HFF-Myc (cell line): ENCODE measurements around the gene PAQR8.

ENCODE experiments used
- DNase-seq: peaks from one replicate; pipeline ENCODE4 v3.0.0-alpha.2; 2011; ENCODE audit warnings: low read depth; ENCODE audit errors: extremely low read depth
- H3K4me3 ChIP-seq: replicated peaks from 2 replicates; pipeline ENCODE4 v1.5.1; 2011; ENCODE audit warnings: low read depth, mild to moderate bottlenecking, control low read depth, low read length
- TF ChIP-seq, protein P1 (sequence below): IDR thresholded peaks from 2 replicates; pipeline ENCODE4 v1.5.1; 2012; ENCODE audit warnings: mild to moderate bottlenecking, low read depth, low read length, control low read depth; ENCODE audit errors: missing control alignments

The PAQR8 gene

GRCh38 chr6:52403086-52403485, 41.1 kb downstream of the PAQR8 start:
- no peak for DNase-seq
- no peak overlapping the region for H3K4me3 ChIP-seq
- TF ChIP-seq, protein P1, sequence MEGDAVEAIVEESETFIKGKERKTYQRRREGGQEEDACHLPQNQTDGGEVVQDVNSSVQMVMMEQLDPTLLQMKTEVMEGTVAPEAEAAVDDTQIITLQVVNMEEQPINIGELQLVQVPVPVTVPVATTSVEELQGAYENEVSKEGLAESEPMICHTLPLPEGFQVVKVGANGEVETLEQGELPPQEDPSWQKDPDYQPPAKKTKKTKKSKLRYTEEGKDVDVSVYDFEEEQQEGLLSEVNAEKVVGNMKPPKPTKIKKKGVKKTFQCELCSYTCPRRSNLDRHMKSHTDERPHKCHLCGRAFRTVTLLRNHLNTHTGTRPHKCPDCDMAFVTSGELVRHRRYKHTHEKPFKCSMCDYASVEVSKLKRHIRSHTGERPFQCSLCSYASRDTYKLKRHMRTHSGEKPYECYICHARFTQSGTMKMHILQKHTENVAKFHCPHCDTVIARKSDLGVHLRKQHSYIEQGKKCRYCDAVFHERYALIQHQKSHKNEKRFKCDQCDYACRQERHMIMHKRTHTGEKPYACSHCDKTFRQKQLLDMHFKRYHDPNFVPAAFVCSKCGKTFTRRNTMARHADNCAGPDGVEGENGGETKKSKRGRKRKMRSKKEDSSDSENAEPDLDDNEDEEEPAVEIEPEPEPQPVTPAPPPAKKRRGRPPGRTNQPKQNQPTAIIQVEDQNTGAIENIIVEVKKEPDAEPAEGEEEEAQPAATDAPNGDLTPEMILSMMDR, result no peak

DNA sequence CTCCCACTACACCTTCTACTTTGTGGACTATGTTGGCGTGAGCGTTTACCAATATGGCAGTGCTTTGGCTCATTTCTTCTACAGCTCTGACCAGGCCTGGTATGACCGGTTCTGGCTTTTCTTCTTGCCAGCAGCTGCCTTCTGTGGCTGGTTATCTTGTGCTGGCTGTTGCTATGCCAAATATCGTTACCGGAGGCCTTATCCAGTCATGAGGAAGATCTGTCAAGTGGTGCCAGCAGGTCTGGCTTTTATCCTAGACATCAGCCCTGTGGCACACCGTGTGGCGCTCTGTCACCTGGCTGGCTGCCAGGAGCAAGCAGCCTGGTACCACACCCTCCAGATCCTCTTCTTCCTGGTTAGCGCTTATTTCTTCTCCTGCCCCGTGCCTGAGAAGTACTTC, 41.7 kb downstream of the PAQR8 start:
- TF ChIP-seq, protein P1, result no peak
- DNase-seq, result no peak
- H3K4me3 ChIP-seq, result no peak overlapping the region

- DNase-seq, result no peak
These were observed 43.3 kb downstream of the PAQR8 start for GRCh38 chr6:52405243-52405642.

DNA sequence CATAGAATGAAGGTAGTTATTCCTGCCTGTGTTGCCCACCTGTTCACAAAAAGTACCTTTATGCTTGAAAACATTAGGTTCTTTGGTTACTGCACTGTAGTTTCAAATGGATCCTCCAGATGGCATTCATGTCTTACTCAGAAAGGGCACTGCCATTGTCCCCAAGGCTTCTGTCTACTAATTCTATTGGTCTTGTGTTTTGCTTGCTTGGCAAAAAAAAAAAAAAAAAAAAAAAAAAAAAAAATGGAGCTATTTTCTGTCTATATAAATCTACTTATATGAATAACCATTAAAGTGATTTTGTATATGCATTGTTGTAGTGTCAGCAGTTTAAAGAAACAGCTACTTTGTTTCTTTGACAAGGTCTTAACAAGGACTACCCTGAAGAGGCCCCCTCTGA, 45.5 kb downstream of the PAQR8 start:
- TF ChIP-seq, protein P1, result peak; percentile 56
- no peak overlapping the region for H3K4me3 ChIP-seq
- DNase-seq, result no peak

More at GRCh38 chr6:52405243-52405642, 43.3 kb downstream of the PAQR8 start:
- TF ChIP-seq, protein P1, result no peak
- no peak overlapping the region for H3K4me3 ChIP-seq

- no peak for DNase-seq
- no peak overlapping the region for H3K4me3 ChIP-seq
- TF ChIP-seq, protein P1, result no peak
These were observed 47.5 kb downstream of the PAQR8 start for GRCh38 chr6:52409499-52409898.

DNA sequence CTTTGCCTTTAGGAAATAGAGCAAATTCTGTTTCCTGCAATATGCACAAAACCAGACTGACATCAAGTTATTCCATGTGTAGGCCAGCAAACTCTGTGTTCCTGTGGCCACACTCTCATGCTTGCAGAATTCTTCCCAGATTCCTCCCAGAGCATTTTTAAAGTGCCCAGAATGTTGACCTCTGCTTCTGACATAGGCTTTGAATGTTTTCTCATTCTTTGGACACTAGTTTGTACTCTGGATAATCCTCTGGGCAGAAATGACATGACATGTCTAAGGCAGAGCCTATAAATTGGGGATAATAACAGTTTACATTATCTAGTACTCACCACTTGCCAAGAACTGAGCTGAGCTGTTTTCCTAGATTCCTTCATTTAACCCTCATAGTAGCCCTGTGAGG, 49.0 kb downstream of the PAQR8 start:
- no peak overlapping the region for H3K4me3 ChIP-seq
- no peak for DNase-seq
- TF ChIP-seq, protein P1, result no peak

GRCh38 chr6:52411911-52412310, 50.0 kb downstream of the PAQR8 start:
- TF ChIP-seq, protein P1, result no peak
- H3K4me3 ChIP-seq, result no peak overlapping the region
- DNase-seq, result no peak
